Measurements from ENCODE around the gene BCS1L. TPM values are rescaled to one million over a fixed set of nuclear protein-coding genes. Genes with fewer than 3 reads are reported as not detected.

Gene BCS1L
- total and polyA plus RNA-seq, 2 of the 13 experiments (the other 11 are each of a cell fraction or from before 2014, with no cell fraction given) = 48.9 to 76.0 TPM

DNA sequence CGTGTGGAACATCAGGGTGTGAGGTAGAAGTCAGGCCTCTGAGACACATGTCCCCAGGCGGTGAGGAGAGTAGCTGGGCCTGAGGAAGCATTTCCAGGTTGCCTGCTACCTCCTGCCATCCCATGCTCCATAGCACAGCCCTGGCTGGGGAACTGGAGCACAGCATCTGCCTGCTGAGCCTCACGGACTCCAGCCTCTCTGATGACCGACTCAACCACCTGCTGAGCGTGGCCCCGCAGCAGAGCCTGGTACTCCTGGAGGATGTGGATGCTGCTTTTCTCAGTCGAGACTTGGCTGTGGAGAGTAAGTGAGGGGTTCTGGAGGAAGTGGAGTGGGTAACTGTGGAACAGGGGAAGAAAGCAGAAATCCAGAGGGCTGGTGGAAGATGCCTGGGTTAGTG lies 2.9 kb downstream of the BCS1L start:
- 97% methylated on average over 7 of the region's 7 CpGs for WGBS (ENCODE audit: low lambda C conversion rate)
- DNase-seq (ENCODE audit: low spot score) (no peak), ATAC-seq (no peak), FAIRE-seq (no peak)
- Histone ChIP-seq H2AFZ (ENCODE audit: low read length) (no peak overlapping the region), H3K27ac (ENCODE audit: extremely low read length, insufficient read depth, low read length) (no peak overlapping the region), H3K9ac (ENCODE audit: insufficient read depth, low read depth, low read length) (no peak overlapping the region), H3K36me3 (replicated peaks in 1 of 2; ENCODE audit: control insufficient read depth in 1 of 2, insufficient read depth in 2 of 2, low read length in 2 of 2) (peaks cover 29 to 58% of the 10 kb centered on the region in 2 experiments), H4K20me1 (ENCODE audit: insufficient read depth, low read length) (no peaks in the 10 kb centered on the region), H3K9me3 (ENCODE audit: low read length) (no peaks in the 10 kb centered on the region), H3K79me2 (ENCODE audit: insufficient read depth, low read length) (peaks cover 20% of the 10 kb centered on the region), H3K4me1 (ENCODE audit: insufficient read depth, low read length) (peaks cover 24% of the 10 kb centered on the region), H3K4me3 (replicated peaks in 1 of 3; ENCODE audit: insufficient read depth in 1 of 3, low read depth in 2 of 3, low read length in 3 of 3) (no peak overlapping the region), H3K4me2 (ENCODE audit: low read depth, low read length) (no peak overlapping the region), H3K27me3 (ENCODE audit: control insufficient read depth in 1 of 2, insufficient read depth in 2 of 2, low read length in 2 of 2) (no peaks in the 10 kb centered on the region; a peak in 1 of 5 replicates)
- TF ChIP-seq ARNTL (CRISPR knock-in tag; IDR thresholded peaks at IDR 0.05) = no peak
- no peak for TF ChIP-seq ZNF550 (CRISPR knock-in tag; IDR thresholded peaks at IDR 0.05; ENCODE audit: borderline replicate concordance)
- no peak for TF ChIP-seq SP1 (IDR thresholded peaks at IDR 0.05)
- no peak for TF ChIP-seq SP1 (CRISPR knock-in tag; IDR thresholded peaks at IDR 0.05)
- no peak for TF ChIP-seq BHLHE40 (IDR thresholded peaks at IDR 0.05; ENCODE audit: low read length)
- no peak for TF ChIP-seq CHCHD3 (CRISPR knock-in tag; IDR thresholded peaks at IDR 0.05)
- no peak for TF ChIP-seq ZNF709 (CRISPR knock-in tag; IDR thresholded peaks at IDR 0.05)
- no peak for TF ChIP-seq NFYB (CRISPR knock-in tag; IDR thresholded peaks at IDR 0.05)
- TF ChIP-seq, protein P1, sequence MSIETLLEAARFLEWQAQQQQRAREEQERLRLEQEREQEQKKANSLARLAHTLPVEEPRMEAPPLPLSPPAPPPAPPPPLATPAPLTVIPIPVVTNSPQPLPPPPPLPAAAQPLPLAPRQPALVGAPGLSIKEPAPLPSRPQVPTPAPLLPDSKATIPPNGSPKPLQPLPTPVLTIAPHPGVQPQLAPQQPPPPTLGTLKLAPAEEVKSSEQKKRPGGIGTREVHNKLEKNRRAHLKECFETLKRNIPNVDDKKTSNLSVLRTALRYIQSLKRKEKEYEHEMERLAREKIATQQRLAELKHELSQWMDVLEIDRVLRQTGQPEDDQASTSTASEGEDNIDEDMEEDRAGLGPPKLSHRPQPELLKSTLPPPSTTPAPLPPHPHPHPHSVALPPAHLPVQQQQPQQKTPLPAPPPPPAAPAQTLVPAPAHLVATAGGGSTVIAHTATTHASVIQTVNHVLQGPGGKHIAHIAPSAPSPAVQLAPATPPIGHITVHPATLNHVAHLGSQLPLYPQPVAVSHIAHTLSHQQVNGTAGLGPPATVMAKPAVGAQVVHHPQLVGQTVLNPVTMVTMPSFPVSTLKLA (IDR thresholded peaks at IDR 0.05) = no peak
- no peak for TF ChIP-seq HMGXB3 (CRISPR knock-in tag; IDR thresholded peaks at IDR 0.05; ENCODE audit: borderline replicate concordance)
- ChIA-PET POLR2A (interaction anchor here (5.8 kb wide), 1 partner anchor 8 kb away, joined by 130 read pairs; the partner anchor contains the start of genes RNF25 and STK36), CTCF (ENCODE audit: low intra/inter-chr PET ratio, low total read pairs) (no interaction called here)
- no TSS peak for BruUV-seq (replicated peaks)
- intact Hi-C loops (cut with micrococcal nuclease; ENCODE audit: unreplicated experiment) = no loop called here
- in situ Hi-C loops (cut with HindIII; ENCODE audit: extremely low pct_ligation_motif_present, low pct_unique_long_range_greater_than_20kb) = no loop called here

All from HepG2 (cell line).